ENCODE measurements around the gene KCNMA1. TPM values are rescaled to one million over a fixed set of nuclear protein-coding genes. Genes with fewer than 3 reads are reported as not detected.
A peak's percentile ranks its signal among the peaks of the same experiment; 100 is the strongest.

The KCNMA1 gene
- total RNA-seq, 1 donor from 2014 or later: 44.0 TPM

DNA sequence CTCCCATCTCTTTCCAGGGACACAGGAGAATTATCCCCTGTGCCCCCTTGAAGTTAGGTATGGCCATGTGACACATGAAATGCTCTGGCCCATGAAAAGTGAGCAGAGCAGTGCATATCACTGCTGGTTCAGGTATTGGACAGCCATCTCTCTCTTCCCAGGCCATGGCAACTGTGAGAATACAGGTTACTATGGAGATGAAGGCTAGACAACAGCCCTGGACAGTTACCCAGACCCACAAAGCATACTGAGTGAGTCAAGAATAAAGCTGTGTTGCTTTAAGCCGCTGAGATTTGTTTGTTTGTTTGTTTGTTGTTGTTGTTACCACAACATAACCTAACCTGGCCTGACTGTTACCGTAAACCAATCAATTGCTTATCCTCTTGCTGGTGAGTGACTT, 722.3 kb downstream of the KCNMA1 start:
- ATAC-seq: no peak
- DNase-seq (ENCODE audit: low spot score): no peak

DNA sequence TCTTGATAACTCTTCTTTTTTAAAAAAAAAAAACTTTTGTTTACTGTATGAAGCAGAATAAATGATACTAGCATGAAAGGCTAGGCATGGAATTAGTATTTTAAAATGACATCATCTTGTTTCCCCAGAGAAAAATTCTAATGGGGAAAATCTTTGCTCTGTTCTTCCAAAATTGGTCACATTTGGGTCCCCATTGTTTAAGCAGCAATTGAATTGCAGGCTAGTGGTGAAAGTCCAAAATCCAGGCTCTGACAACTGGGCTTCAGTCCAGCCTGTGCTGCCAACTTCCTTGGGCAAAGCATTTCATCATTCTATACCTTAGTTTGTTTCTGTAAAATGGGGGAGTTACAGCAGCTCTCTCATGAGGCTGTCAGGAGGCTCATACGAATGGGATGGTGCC, 726.4 kb downstream of the KCNMA1 start:
- DNase-seq (ENCODE audit: low spot score) (peak; percentile 83), ATAC-seq (peak; percentile 92)

DNA sequence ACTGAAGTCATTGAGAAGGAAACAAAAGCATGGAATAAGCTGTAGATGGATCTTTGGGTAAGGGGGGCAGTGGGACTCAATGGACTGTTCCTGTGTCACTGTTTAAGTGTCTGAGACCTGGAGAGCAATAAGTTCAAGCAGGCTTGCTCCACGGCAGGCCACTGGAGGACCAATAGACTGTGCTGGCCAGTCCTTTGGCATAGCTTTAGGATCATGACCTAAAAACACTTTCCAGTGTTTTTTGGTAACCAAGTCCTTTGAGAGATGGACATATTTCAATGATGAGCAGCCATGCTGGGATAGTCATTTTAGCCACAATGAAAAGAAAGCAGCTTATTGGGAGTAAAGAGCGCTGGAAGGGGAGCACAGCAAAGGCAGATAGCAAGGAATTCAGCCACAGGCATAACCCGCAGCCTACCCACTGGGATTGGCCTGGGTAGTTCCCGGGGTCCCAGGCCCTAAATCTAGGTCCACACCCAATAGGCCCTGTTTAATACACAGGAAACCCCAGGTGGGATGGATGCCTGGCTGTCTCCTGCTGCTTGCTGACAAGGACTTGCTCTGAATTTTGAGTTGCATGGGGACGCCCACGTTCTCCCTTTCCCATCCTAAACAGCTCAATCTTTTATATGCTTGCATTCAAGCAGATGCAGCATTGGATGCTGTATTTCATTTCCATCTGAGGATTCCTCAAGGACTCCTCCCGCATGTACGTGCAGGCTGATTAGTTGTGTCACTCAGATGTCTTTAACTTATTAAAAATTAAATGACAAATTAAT, 727.2 kb downstream of the KCNMA1 start:
- no peak for ATAC-seq

DNA sequence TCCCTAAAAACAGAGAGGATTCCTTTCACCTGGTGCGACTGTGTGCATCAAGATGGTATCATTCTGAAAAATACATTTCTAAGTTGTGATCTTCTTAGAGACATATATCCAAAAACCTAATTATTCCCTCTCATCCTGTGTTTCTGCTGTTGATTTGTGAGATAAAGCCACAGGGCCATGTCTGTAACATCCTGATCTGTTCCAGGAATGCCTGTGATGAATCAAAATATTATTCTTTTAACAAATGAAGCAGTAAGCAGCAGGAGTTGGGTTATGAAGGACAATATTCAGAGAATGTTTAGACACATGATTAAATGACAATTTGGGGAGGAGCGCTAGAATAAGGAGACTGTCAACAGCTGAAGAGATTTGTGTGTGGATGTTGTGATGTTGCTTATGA, 731.4 kb downstream of the KCNMA1 start:
- ATAC-seq: no peak
- DNase-seq (ENCODE audit: low spot score): no peak

More for the DNA sequence above, 727.2 kb downstream of the KCNMA1 start:
- no peak for DNase-seq (ENCODE audit: low spot score)

DNA sequence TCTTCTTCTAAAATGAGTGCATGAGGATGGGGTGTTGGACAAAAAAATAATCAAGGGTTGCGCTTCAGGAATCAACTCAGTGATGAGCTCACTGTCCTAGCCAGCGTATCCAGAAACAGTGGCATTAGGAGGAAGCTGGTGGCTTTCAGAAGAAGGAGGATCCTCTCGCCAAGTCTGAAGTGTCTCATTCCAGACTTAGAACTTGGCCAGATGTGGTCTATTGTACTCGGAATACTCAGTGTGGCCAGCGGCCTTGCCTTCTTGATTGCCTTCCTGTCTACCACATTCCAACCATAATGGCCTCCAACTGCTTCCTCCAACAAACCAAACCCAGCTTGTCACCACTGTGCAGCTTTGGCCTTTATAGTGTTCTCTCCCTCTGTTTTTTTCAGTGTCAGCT, 732.4 kb downstream of the KCNMA1 start:
- ATAC-seq: no peak

DNA sequence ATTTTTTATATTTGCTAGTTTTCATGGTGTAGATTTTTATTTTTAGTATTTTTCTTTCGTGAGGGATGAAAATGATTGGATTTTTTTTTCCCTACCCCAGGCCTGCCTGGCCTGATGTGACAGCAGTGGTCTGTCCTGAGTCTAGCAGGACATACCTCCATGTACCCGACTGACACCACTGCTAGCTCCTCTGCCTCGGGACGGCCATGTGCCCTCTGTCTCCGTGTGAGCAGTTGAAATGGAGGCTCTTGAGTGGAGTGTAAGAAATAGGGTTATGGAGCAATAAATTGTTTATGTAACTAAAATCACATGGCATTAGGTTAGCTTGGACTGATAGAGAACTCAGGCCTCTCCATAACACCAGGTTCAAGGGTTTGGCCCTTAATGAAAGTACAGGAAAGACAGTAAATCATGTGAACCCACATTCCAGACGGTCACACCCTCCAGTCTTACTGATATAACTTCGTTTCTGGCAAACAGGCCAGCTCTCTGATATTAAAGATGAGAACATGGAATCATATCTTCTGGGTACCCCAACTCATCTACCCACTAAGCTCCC, 734.1 kb downstream of the KCNMA1 start:
- DNase-seq (ENCODE audit: low spot score): no peak
- ATAC-seq: no peak

More for the DNA sequence above, 732.4 kb downstream of the KCNMA1 start:
- no peak for DNase-seq (ENCODE audit: low spot score)

DNA sequence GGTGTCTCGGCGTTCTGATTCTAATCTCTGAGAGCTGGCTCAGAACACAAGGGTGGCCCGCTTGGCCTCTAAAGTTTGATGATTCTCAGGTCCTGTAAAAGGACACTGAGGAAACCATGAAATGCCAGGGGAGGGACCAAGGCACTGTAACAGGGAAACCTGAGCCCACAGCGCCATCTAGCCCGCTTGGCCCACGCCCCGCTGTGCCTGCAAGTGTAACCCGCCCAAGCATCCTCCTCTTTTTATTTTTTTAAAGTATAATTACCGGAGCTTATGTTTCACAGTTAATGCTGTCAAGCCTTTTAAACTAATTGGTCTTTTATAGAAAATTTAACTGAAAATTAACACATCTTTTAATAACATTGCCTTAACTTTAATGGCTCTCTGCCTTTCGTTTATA, 734.7 kb downstream of the KCNMA1 start:
- DNase-seq (ENCODE audit: low spot score) (no peak), ATAC-seq (no peak)

DNA sequence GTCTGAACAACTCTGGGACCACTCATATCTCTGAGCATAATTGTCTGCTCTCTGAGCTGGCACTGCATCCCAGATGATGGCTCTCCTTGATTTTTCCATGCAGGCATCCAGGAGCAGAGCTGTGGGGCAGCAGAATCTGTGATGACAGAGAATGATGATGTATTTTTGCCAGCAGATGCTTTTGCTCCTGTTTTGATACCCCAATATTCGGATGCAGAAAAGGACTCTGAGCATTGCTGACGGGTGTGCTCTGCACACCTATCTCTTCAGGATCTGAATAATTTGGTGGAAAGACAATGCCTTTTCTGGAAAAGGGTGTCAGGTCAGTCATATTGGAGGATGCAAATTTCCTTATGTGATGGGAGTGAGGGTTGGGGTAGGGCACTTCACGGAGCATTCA, 735.9 kb downstream of the KCNMA1 start:
- ATAC-seq: no peak

DNA sequence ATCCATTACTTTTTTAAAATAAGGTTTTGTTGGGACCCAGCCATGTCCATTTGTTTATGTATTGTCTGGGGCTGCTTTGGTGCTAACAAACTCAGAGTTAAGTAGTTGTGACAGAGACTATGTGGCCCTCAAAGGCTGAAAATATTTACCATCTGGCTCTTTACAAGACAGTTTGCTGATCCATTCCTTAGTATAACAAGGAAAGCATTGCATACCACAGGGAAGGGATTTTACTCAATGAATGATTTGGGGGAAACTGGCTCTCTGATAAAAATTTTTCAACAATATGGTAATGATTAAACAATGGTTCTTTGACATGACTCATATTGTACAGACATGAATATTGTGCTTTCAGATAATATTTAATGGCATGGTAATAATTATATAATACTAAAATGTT, 738.1 kb downstream of the KCNMA1 start:
- no peak for DNase-seq (ENCODE audit: low spot score)
- no peak for ATAC-seq

More for the DNA sequence above, 735.9 kb downstream of the KCNMA1 start:
- no peak for DNase-seq (ENCODE audit: low spot score)

DNA sequence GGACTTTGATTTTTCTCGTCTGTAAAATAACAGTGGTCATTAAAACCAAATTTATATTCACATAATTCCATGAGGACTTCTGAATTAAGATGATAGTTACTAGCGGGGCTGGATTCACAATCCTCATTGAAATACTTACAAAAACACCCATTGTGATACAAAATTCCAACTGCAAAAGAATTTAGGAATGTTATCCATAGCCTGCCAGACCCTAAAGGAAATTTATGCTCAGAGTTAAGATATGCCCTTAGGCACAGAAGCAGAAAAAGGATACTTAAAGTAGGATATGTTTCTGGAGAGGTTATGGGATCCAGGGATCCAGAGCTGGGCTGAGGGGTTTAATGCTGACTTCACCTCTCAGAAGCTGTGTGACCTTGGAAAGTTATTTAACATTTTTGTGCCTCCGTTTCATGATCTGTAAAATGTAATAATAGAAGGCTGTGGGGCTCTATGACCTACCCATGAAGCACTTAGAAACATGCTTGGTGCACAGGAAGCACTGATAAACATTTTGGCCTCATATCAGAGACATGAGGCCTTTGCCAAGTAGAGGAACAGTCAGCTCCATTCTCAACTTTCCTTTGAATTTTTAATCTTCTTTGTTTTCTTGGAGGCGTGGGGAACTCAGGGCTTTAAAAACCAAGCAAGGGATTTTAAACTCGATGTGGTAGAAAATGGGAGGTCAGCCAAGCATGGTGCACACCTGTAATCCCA, 744.7 kb downstream of the KCNMA1 start:
- DNase-seq (ENCODE audit: low spot score) (no peak), ATAC-seq (no peak)

DNA sequence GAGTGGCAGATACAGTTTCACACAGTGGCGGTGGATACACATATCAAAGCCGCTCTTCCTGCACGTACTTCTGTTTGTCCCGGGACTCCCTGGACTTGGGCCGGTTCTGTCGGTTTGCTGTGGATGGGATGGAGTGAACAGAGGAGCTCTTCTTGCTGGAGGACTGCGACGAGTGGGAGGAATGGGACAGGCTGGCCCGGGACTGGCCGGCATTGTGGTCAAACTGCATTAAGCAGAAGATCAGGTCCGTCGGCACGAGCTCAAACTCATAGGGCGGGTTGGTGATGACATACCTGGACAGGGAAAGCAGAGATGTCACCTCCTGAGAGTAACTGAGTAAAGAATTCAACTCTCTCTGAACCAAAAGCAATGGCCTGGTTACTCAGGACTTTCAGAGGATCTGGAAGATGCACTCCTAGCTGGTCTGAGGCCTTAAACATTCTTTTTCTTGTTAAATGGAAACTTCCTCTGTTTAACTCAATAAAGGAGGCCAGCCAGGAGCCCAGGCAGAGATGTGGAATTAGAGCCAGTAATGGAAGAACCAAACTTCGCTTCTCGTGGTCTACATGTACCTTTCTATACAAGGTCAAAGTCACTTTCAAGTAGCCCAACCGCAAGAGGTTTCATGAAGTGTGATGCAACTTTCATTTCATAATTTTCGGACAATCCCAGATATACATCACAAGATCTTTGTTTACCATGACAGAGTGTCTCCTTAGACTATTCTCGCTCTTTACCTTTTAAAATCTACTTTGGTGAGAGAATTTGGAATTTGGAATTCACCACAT, 750.2 kb downstream of the KCNMA1 start:
- no peak for DNase-seq (ENCODE audit: low spot score)

DNA sequence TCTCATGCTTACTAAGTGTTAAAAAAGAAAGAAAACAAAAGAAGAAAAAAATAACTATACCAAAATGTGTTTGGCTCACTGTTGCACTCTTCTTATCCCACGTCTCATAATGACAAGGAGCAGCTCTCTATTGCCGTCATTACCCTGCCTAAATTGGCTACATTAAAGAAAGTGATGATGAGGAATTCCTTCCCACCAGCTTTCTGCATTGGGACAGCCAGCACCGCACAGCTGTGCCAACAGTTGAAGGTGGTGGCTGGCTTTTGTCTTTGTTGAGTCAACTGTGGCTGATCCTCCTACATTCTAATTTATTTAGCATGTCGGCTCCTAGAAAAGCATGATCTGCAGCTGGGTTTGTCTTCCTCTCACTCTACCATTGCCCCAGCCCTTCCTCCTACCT, 751.8 kb downstream of the KCNMA1 start:
- no peak for ATAC-seq
- no peak for DNase-seq (ENCODE audit: low spot score)

More for the DNA sequence above, 750.2 kb downstream of the KCNMA1 start:
- no peak for ATAC-seq

DNA sequence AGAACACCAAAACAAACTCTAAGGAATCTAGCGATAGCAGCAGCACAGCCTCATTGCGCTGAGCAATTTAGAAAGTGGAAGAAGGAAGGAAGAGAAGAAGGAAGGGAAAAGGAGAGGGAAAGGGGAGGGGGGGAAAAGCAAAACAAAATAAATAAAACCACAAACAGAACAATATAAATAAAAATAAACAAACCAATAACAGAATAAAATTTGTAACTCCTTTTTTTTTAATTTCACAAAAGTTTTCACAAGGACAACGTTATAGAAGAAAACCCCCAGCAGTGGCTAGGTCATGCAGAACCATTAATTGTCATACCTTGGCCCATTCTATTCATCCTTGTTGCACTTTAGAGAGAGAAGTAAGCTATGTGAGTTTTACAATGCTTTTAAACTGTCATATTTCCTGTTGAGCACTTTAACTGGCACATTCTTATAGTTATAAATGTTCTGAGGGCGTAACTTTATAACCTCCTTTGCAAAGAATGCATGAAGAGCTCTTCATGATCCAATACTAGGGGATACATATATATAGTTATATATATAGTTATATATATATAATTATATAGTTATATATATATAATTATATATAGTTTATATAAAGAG, 752.8 kb downstream of the KCNMA1 start:
- ATAC-seq (no peak), DNase-seq (ENCODE audit: low spot score) (no peak)

DNA sequence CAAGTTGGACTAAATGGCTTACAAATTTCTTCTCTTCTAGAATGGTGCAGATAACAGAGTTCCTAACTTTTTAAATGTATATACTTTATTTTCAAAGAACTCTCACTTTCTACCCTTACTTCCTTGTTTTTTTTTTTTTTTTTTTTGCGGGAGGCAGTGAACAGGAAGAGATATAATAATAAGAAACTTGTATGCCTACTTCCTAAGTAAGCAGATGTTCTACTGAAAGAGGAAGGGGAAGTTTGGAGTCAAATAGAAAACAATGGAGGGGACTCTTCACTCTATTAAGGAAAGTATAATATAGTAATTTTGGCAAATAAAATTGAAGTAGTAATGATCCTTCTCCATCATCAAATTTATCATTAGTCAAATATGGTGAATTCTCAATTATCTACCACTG, 754.0 kb downstream of the KCNMA1 start:
- ATAC-seq: no peak

DNA sequence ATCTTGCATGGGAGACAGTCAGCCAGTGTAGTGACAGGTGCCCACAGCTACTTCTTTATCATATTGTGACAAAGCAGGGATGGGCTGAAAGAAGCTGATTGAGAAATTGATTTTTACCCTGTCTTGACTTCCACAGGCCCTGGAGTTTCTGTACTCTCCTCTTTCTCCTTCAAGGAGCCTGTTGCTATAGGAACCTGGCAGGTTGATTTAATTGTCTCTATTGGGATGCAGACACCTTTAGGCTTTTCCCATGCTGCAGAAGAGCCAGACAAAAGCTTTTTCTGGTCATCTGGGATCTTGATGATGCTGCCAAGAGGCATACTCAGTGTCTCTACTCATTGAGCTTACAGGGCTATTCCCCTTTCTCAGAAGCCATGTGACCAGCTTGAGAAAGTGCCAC, 754.8 kb downstream of the KCNMA1 start:
- ATAC-seq: no peak
- no peak for DNase-seq (ENCODE audit: low spot score)

More for the DNA sequence above, 754.0 kb downstream of the KCNMA1 start:
- DNase-seq (ENCODE audit: low spot score): no peak

DNA sequence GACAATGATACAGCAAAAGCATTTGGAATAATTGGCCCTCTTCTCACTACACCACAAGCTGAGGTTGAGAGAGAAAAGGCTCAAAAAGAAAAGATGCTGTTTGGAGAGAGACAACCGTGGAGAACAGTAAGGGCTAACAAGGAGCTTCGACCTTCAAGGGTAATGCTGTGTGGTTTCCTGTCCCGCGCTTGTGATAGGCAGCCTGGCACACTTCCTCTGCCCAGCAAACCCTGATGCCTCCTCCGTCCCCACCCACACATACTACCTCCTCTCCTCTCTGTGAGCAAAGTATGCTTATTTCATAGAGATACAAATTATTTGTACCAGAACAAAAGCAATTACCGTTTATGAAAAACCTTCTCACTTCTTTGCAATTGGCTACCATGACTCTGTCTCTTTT, 755.4 kb downstream of the KCNMA1 start:
- ATAC-seq: no peak
- no peak for DNase-seq (ENCODE audit: low spot score)

DNA sequence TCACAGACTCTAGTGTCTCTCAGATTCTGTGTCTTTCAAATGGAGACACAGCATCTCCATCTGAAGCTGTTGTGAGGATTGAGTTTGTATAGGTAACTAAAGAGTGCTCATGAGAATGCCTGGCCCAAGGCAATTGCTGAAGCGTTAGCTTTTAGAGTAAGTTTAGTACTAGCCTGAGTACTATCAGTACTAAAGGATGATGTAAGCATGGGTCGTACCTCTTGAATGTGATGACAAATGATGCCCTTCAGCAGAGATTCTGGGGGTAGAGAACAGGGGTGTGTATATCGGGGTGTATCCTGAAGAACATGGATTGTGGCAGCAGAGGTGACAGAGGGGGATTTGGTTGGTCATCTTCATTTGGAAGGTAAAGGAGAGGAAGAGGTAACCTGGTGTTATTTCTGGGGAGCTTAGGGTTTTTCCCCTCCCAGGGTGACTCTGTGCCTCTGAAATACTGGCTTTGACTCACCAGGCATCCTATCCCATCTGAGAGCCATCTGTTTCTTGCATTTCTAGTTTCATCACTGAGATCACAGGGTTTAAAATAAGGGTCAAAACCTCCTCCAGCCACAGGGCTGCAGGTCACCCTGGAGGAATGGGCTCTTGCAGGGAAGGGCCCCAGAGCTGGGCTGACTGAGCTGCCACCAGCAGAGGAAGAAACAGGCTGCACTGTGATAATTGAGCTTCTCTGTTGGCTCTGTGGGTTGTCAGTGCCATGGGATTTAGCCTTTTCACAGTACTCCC, 756.0 kb downstream of the KCNMA1 start:
- no peak for DNase-seq (ENCODE audit: low spot score)

DNA sequence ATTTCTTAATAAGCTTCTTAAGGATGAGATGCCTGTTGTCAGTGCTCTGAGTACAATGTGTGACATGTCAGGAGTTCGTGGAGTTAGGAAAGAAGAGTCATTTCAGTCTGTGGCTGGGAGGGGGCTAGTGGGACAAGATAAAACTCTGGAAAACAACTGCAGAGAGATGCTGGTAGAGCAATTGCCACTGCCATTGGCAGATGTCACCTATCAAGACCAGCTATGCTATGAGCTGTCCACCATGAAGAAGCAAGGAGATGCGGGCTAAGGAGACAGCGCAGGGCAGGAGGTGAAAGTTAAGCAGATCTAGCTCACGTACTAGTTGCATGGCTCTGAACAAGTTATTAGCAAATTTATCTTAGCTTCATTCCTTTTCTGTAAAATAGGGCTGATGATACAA, 756.7 kb downstream of the KCNMA1 start:
- DNase-seq (ENCODE audit: low spot score): no peak
- no peak for ATAC-seq

More for the DNA sequence above, 756.0 kb downstream of the KCNMA1 start:
- ATAC-seq: no peak

DNA sequence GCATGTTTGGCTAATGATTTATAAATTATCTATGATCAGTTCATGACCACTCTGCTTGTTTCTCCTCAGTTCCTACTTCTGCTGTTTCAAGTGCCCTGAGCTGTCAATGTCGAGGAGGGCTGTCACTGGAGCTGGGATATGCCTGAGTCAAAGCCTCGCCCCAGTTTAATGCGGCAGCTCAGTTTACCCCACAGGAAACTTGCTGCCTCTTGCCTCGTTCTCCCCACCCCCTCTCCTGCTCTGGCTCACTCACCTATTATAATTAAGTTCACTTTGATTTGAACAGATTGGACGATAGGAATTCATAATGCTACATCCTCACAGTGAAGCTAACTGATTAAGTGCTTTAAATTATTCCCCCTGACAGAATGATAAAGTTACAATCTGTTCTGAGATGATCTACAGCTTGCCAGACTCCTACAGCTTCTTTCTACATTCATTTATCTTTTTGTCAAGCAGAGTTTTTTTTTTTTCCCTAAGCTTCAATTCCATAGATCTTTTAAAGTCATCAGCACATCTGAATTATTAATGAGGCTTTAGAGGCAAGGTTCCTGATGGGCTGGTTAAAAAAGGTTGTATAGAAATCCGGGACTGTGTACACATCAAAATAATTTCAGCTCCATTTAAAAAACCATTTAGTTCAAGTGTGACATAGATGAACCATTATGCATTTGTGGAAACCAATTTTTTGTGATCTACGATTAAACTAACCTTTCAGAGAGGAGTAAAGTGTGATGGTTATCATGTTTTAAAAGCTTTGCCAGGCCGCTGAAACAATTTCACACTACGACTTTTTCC, 758.3 kb downstream of the KCNMA1 start:
- ATAC-seq (no peak), DNase-seq (ENCODE audit: low spot score) (no peak)
